Measurements from ENCODE around the gene LURAP1L. TPM values are rescaled to one million over a fixed set of nuclear protein-coding genes. Genes with fewer than 3 reads are reported as not detected.
A peak's percentile ranks its signal among the peaks of the same experiment; 100 is the strongest.

The LURAP1L gene
- total and polyA plus RNA-seq, 2 donors (not counting 1 experiment from before 2014, with no cell fraction given) = 39.9 to 94.1 TPM

DNA sequence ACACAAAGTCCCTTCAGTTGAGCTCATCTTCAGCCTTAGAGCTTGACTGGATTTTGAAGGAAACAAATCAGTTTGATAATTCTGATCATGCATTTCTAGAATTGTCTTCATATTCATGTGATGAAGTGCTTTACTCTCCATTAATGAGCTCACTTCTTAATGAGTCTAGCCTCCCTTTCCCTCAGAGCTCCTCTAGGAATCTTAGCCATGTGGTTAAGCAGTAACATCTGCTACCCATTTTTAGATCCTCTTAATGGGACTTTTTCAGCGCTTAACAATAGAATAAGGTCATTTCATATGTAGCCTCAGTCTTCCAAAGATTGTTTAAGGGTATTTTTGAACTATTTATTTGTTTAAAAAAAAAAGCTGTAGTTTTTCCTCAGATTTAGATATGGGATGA is 36.9 kb upstream of the LURAP1L start:
- no peak overlapping the region for H3K9ac ChIP-seq (ENCODE audit: insufficient read depth, low read length)
- H3K36me3 ChIP-seq (ENCODE audit: control insufficient read depth, insufficient read depth, low read length) = no peaks in the 10 kb centered on the region
- H3K4me2 ChIP-seq (ENCODE audit: extremely low read depth, insufficient read depth, low read length) = no peak overlapping the region
- H3K27ac ChIP-seq (ENCODE audit: insufficient read depth, low read length) = no peak overlapping the region
- H4K20me1 ChIP-seq (ENCODE audit: control insufficient read depth, extremely low read depth, insufficient read depth, low read length) = no peaks in the 10 kb centered on the region
- no peaks in the 10 kb centered on the region for H3K79me2 ChIP-seq (ENCODE audit: control insufficient read depth, insufficient read depth, low read length)
- H3K4me3 ChIP-seq (replicated peaks in 1 of 4; ENCODE audit: control extremely low read depth in 1 of 4, insufficient read depth in 1 of 4, low read depth in 3 of 4, low read length in 4 of 4) = no peak overlapping the region
- H3K4me1 ChIP-seq (ENCODE audit: control insufficient read depth, extremely low read depth, insufficient read depth, low read length) = no peaks in the 10 kb centered on the region
- no peak for TF ChIP-seq EZH2 (IDR thresholded peaks at IDR 0.05; ENCODE audit: low read length, missing control alignments)
- TF ChIP-seq, protein P1, sequence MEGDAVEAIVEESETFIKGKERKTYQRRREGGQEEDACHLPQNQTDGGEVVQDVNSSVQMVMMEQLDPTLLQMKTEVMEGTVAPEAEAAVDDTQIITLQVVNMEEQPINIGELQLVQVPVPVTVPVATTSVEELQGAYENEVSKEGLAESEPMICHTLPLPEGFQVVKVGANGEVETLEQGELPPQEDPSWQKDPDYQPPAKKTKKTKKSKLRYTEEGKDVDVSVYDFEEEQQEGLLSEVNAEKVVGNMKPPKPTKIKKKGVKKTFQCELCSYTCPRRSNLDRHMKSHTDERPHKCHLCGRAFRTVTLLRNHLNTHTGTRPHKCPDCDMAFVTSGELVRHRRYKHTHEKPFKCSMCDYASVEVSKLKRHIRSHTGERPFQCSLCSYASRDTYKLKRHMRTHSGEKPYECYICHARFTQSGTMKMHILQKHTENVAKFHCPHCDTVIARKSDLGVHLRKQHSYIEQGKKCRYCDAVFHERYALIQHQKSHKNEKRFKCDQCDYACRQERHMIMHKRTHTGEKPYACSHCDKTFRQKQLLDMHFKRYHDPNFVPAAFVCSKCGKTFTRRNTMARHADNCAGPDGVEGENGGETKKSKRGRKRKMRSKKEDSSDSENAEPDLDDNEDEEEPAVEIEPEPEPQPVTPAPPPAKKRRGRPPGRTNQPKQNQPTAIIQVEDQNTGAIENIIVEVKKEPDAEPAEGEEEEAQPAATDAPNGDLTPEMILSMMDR (conservative IDR thresholded peaks at IDR 0.05 in 1 of 2, IDR thresholded peaks at IDR 0.05 in 1 of 2; ENCODE audit: low read depth in 1 of 2, low read length in 2 of 2) = no peak
- H3K9me3 ChIP-seq (ENCODE audit: control insufficient read depth, insufficient read depth, low read depth, low read length) = no peaks in the 10 kb centered on the region
- no peaks in the 10 kb centered on the region for H3K27me3 ChIP-seq (ENCODE audit: control insufficient read depth, insufficient read depth, low read length)
- no peak for DNase-seq (ENCODE audit: low read depth in 2 of 2)
- H2AFZ ChIP-seq (ENCODE audit: low read length) = no peak overlapping the region

DNA sequence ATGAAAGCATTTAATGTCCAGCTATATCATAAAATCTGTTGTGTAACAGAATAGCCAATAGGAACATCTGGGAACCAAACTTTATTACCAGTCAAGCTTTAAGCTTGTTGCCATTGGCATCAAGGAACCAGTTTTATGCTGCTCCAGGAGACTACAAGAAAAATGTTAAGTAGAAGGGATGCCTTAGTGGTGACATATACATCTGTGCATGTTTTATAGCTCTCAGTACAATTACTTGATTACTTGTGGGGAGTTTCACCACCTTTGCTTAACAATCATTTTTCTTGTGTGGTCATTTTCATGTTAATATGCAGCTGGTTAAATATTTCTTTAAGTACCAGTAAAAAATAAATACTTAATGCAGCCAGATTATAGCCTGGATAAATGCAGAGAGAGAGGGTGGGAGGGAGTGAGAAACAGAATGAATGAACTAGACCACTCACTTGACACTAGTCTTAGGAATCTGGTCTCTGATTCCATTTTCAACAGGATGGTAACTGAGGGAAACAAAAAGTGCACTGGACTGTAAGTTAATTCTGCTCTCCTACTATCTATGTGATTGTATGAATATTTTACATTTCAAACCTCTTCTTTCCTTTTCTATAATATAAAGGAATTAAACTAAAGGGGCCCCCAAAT is 35.7 kb upstream of the LURAP1L start:
- H3K9me3 ChIP-seq (ENCODE audit: control insufficient read depth, insufficient read depth, low read depth, low read length) = no peaks in the 10 kb centered on the region
- no peak overlapping the region for H3K27ac ChIP-seq (ENCODE audit: insufficient read depth, low read length)

DNA sequence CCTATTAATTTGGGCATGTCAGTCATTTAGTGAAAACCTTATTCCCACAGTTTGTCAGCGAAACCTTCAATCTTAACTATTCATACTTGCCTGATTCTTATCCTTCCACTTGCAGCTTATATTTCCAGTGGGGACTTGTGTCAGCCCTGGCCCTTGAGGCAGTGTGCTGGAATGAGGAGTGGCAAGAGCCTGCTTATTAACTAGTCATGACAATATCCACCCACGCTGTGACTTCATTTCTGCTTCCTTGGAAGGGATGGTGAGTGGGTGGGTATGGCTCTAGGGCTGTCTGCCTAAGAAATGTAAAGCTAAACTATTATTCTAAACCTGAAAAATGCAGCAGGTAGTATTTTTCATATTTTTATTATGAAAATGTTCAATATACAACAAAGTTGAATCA is 34.0 kb upstream of the LURAP1L start:
- no peaks in the 10 kb centered on the region for H3K79me2 ChIP-seq (ENCODE audit: control insufficient read depth, insufficient read depth, low read length)
- no peaks in the 10 kb centered on the region for H3K36me3 ChIP-seq (ENCODE audit: control insufficient read depth, insufficient read depth, low read length)
- H3K27me3 ChIP-seq (ENCODE audit: control insufficient read depth, insufficient read depth, low read length) = no peaks in the 10 kb centered on the region
- TF ChIP-seq, protein P1 (conservative IDR thresholded peaks at IDR 0.05 in 1 of 2, IDR thresholded peaks at IDR 0.05 in 1 of 2; ENCODE audit: low read depth in 1 of 2, low read length in 2 of 2) = no peak
- no peak for TF ChIP-seq EZH2 (IDR thresholded peaks at IDR 0.05; ENCODE audit: low read length, missing control alignments)
- no peak overlapping the region for H3K27ac ChIP-seq (ENCODE audit: insufficient read depth, low read length)
- H3K4me3 ChIP-seq (replicated peaks in 1 of 4; ENCODE audit: control extremely low read depth in 1 of 4, insufficient read depth in 1 of 4, low read depth in 3 of 4, low read length in 4 of 4) = no peak overlapping the region
- no peaks in the 10 kb centered on the region for H3K4me1 ChIP-seq (ENCODE audit: control insufficient read depth, extremely low read depth, insufficient read depth, low read length)
- no peak overlapping the region for H3K4me2 ChIP-seq (ENCODE audit: extremely low read depth, insufficient read depth, low read length)
- no peak overlapping the region for H3K9ac ChIP-seq (ENCODE audit: insufficient read depth, low read length)
- no peaks in the 10 kb centered on the region for H3K9me3 ChIP-seq (ENCODE audit: control insufficient read depth, insufficient read depth, low read depth, low read length)
- peak in 1 of 2 donors; percentile 63 for DNase-seq (ENCODE audit: low read depth in 2 of 2)
- H4K20me1 ChIP-seq (ENCODE audit: control insufficient read depth, extremely low read depth, insufficient read depth, low read length) = no peaks in the 10 kb centered on the region
- H2AFZ ChIP-seq (ENCODE audit: low read length) = no peak overlapping the region

More for the DNA sequence above, 35.7 kb upstream of the LURAP1L start:
- Histone ChIP-seq H3K4me1 (ENCODE audit: control insufficient read depth, extremely low read depth, insufficient read depth, low read length) (no peaks in the 10 kb centered on the region), H3K79me2 (ENCODE audit: control insufficient read depth, insufficient read depth, low read length) (no peaks in the 10 kb centered on the region), H3K4me2 (ENCODE audit: extremely low read depth, insufficient read depth, low read length) (no peak overlapping the region), H4K20me1 (ENCODE audit: control insufficient read depth, extremely low read depth, insufficient read depth, low read length) (no peaks in the 10 kb centered on the region), H2AFZ (ENCODE audit: low read length) (no peak overlapping the region), H3K27me3 (ENCODE audit: control insufficient read depth, insufficient read depth, low read length) (no peaks in the 10 kb centered on the region), H3K4me3 (replicated peaks in 1 of 4; ENCODE audit: control extremely low read depth in 1 of 4, insufficient read depth in 1 of 4, low read depth in 3 of 4, low read length in 4 of 4) (no peak overlapping the region), H3K36me3 (ENCODE audit: control insufficient read depth, insufficient read depth, low read length) (no peaks in the 10 kb centered on the region), H3K9ac (ENCODE audit: insufficient read depth, low read length) (no peak overlapping the region)
- peak in 1 of 2 donors; percentile 63 for DNase-seq (ENCODE audit: low read depth in 2 of 2)
- no peak for TF ChIP-seq EZH2 (IDR thresholded peaks at IDR 0.05; ENCODE audit: low read length, missing control alignments)
- TF ChIP-seq, protein P1 (conservative IDR thresholded peaks at IDR 0.05 in 1 of 2, IDR thresholded peaks at IDR 0.05 in 1 of 2; ENCODE audit: low read depth in 1 of 2, low read length in 2 of 2) = no peak
